GM19328 (cell line): ENCODE results near the gene TRMT61A.

ENCODE experiments used
- ATAC-seq: cut with Tn5 transposase; IDR thresholded peaks from one replicate; pipeline ENCODE4 v1.9.1; 2021; ENCODE audit warnings: mild to moderate bottlenecking, moderate library complexity; ENCODE audit not compliant: unreplicated experiment

Gene TRMT61A

DNA sequence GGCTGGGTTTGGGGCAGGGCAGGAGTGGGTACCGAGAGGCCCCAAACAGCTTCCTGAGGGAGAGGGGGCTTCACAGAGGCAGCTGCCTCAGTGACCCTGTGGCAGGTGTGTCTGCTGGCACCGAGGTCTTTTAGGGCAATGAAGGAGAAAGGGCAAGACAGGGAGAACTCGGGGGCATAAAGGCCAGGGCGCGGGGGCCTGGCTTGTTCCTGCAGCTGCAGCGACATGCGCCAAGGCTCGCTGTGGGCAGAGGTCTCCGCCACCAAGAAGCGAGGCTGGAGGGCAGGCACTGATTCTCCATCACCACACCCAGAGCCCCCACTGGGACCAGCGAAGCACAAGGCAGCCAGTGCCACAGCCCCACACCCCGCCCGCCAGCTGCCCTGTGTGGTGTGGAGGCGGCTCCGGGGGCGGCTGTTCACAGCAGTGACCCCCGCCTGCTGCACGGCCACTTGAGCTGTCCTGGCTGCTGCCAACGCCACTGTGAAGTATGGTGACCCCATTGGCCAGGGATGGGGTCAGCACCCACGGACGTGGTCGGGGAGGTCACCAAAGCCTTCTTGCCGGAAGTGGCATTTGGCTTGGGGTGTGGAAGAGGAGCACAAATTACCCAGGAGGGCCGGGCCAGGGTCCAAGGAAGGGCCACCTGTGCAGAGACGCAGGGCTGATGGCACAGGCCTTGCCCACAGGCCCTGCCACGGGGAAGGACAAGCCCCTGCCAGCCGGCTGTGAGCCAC is 17.1 kb downstream of the TRMT61A start:
- no peak for ATAC-seq

DNA sequence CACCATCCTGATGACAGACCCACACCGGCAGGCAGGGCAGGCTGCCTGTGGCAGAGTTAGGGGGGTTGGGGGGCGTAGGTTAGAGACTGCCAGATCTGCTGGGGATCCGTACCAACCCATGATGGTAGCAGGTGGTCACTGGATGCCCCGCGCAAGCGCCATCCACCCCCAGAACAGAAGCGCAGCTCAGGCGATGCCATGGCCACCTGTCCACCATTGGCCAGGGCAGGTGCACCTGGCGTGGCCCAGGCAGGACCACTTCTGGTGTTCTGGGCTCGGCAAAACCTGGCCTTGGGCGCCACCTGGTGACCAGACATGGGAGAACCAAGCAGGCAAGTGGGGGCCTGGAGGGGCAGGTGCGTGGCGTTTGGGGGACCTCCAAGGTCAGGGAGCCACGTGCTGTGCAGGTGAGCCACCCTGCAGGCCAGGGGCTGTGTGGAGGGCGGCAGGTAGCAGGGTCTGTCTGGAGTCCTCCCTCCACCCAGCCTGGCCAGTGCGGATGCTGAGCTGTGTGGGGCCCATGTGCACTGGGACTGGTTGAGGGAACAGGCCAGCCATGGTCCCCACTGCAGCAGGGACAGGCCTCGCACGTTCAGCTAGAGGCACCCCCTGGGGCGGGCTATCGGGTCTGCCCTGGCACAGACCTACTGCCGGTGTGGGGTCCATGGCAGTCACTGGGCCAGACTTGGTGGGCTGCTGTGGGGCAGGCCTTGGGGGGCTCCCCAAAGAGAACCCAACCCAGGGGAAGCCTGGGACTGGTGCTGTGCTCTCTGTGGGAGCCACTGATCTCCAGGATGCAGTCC is 17.9 kb downstream of the TRMT61A start:
- no peak for ATAC-seq

DNA sequence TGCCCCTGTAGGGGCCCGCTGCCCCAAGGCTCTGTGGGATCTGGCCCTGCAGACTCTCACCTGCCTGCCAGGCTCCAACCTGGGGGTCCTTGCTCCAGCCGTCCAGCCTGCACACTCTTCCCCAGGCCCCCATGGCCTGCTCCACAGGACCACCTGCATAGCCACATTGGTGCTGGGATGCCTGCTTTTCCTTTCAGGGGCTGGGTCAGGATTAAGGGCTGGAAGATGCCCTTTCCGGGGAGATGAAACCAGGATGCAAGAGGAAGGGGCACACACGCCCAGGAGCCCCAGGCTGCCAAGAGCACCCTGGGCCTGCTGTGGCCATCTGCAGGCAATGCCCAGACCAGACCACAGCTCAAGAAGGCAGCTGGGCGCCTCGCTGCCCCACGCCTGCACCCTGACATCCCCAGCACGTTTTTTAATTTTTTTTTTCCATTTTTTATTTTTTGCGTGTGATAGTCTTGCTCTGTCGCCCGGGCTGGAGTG is 18.5 kb downstream of the TRMT61A start:
- ATAC-seq: no peak

GRCh38 chr14:103547941-103548462 is 19.0 kb downstream of the TRMT61A start:
- ATAC-seq: no peak

GRCh38 chr14:103548463-103549351 is 19.7 kb downstream of the TRMT61A start:
- ATAC-seq: no peak

- ATAC-seq: no peak
Measured at GRCh38 chr14:103549361-103550311, 20.6 kb downstream of the TRMT61A start.

- ATAC-seq: no peak
Measured at GRCh38 chr14:103550451-103551337, 21.7 kb downstream of the TRMT61A start.

DNA sequence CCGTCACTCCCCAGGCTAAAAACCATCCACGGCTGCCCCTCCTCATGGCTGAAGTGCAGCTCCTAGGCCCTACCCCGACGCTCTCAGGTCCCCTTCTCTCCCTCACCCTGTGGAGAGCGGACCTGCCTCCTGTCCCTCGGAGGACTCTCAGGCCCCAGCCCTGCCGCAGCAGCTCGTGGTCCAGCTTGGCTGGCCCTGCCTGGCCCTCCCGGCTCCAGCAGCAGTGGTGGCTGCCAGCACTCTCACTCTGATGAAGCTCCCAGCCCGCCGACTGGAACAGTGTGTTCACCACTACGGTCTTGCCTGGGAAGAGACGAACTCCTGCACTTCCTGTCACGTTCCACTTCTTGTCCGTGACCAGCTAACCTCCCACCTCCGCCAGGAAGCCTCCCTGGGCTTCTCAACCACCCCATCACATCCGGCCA is 22.4 kb downstream of the TRMT61A start:
- no peak for ATAC-seq

- ATAC-seq: no peak
Measured at GRCh38 chr14:103552011-103552845, 23.2 kb downstream of the TRMT61A start.

DNA sequence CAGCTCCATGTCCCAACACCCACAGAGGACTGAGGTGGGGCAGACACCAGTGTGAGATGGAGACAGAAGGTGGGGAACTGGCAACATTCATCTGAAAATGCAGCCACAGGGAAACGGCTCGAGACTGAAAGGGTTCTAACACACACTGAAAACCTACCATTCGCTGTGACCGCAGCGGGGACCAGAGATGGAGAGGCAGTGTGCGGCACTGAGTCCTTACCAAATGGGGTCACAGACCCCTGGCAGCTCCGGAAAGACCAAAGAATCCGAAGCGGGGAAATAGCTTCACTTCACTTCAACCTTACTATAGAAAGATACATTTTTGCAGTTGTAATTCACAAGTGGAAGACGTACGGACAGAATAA is 23.8 kb downstream of the TRMT61A start:
- no peak for ATAC-seq

- no peak for ATAC-seq
Measured at GRCh38 chr14:103555559-103556337, 26.8 kb downstream of the TRMT61A start.

- no peak for ATAC-seq
Measured at GRCh38 chr14:103556946-103557758, 28.2 kb downstream of the TRMT61A start.

- ATAC-seq: no peak
Measured at GRCh38 chr14:103558071-103558882, 29.3 kb downstream of the TRMT61A start.

DNA sequence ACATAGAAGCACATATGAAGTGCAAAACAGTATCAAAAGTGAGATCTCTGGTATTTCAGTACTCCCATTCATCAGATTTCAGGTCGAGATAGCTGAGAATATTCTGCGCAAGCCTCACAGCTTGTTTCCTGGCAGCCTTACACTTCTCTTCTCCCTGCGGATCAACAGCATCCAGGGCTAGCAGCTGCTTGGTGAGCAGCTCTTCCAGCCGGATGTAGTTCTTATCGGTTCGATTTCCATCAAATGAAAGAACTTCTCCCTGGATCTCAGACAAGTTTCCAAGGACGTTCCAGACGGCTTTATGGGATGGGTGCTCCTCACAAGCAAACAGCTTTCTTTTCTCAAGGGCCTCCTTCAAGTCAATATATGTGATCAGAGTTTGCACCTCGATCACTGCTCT is 30.8 kb downstream of the TRMT61A start:
- ATAC-seq: no peak

DNA sequence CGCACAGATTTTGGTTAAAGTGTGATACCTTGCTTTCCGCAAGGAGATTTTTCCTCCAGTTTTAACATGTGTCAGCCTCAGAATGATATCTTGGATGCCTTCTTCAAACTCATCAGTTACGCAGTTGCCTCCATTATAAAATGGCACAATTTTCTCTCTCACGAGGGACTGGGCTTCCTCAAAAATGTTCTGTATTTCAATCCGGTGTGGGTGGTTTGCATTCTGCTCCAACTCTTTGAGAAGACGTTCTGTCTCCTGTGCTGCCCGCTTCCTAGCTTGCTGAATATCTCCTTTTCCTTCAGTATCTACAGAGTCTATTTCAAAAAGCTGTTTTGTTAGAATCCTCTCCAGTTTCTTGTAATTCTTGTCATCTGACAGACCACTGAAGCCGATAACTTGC is 31.7 kb downstream of the TRMT61A start:
- ATAC-seq: no peak
